ENCODE data around the gene ZNF394. TPM values are rescaled to one million over a fixed set of nuclear protein-coding genes. Genes with fewer than 3 reads are reported as not detected.

Gene ZNF394
- total and polyA plus RNA-seq, 9 of the 15 experiments (the other 6 are each of a cell fraction or from before 2014, with no cell fraction given): 2.9 to 32.2 (median 24.2) TPM

GRCh38 chr7:99500637-99501009 is 542 bp upstream of the ZNF394 start (continued):
- TF ChIP-seq TFE3 (CRISPR knock-in tag; IDR thresholded peaks at IDR 0.05): peak; percentile 10; the same call in 1 of the 2 replicates
- no peak for TF ChIP-seq GATAD2B (IDR thresholded peaks at IDR 0.05; ENCODE audit: borderline replicate concordance)
- no peak for TF ChIP-seq ELK1 (CRISPR knock-in tag; IDR thresholded peaks at IDR 0.05)
- TF ChIP-seq SIRT6 (IDR thresholded peaks at IDR 0.05; ENCODE audit: low read depth, low read length): no peak
- TF ChIP-seq ARID2 (IDR thresholded peaks at IDR 0.05): no peak
- no peak for TF ChIP-seq HLTF (IDR thresholded peaks at IDR 0.05)
- TF ChIP-seq IRF9 (tag; IDR thresholded peaks at IDR 0.05): no peak

GRCh38 chr7:99499371-99499720 is 735 bp downstream of the ZNF394 start:
- no peak; the same call in 2 of the 3 replicates for ATAC-seq

More at GRCh38 chr7:99499371-99499720, 735 bp downstream of the ZNF394 start:
- Histone ChIP-seq H3K9me1 (ENCODE audit: control insufficient read depth, insufficient read depth, low read length) (peaks cover 3% of the 10 kb centered on the region), H3K9me3 (replicated peaks; ENCODE audit: control insufficient read depth, insufficient read depth, low read depth, low read length) (peaks cover 12% of the 10 kb centered on the region), H3K36me3 (ENCODE audit: control insufficient read depth, insufficient read depth, low read length) (peaks cover 44% of the 10 kb centered on the region), H3K4me3 (peak overlapping the region; percentile 97), H3K27ac (ENCODE audit: extremely low read depth, low read depth, low read length) (peak overlapping the region; percentile 87), H3K27me3 (ENCODE audit: control insufficient read depth in 2 of 2, insufficient read depth in 2 of 2, low read length in 2 of 2) (no peaks in the 10 kb centered on the region), H4K20me1 (replicated peaks; ENCODE audit: control insufficient read depth, insufficient read depth, low read length) (peaks cover 20% of the 10 kb centered on the region), H3K4me1 (replicated peaks in 1 of 2; ENCODE audit: control insufficient read depth in 2 of 2, insufficient read depth in 2 of 2, low read length in 2 of 2) (peaks cover 5 to 26% of the 10 kb centered on the region in 2 experiments; a peak in 3 of 5 replicates), H3K4me2 (ENCODE audit: insufficient read depth, low read length) (peak overlapping the region; percentile 93), H3K9ac (ENCODE audit: insufficient read depth in 1 of 2, low read depth in 2 of 2, low read length in 2 of 2) (peak overlapping the region; percentile 84 to 99), H3K79me2 (ENCODE audit: control insufficient read depth, insufficient read depth, low read length) (peaks cover 50% of the 10 kb centered on the region), H2AFZ (ENCODE audit: low read depth, low read length) (peak overlapping the region; percentile 87)
- BruUV-seq (replicated peaks): no TSS peak
- ChIA-PET POLR2A (interaction anchor here (0.6 to 1.4 kb wide), 5 partner anchors 9 to 53 kb away, joined by 3 to 8 read pairs (median 4); partner anchors contain the start of gene FAM200A), CTCF (ENCODE audit: low intra/inter-chr PET ratio) (interaction anchor here (0.7 kb wide), 1 partner anchor 336 kb away, joined by 3 read pairs; no protein-coding TSS in a partner anchor)
- no peak for DNase-seq (ENCODE audit: extremely low read depth in 1 of 4, low spot score in 3 of 4)
- intact Hi-C loops (cut with micrococcal nuclease) (no loop called here), in situ Hi-C loops (cut with MboI) (no loop called here)
- no peak for FAIRE-seq
- TF ChIP-seq MIER1 (IDR thresholded peaks at IDR 0.05; ENCODE audit: low read depth) (no peak), SMARCE1 (IDR thresholded peaks at IDR 0.05) (peak; percentile 35; the same call in 1 of the 2 replicates), NFATC3 (IDR thresholded peaks at IDR 0.05) (no peak), RREB1 (CRISPR knock-in tag; IDR thresholded peaks at IDR 0.05) (0 out of 2 replicates have a peak, but pooled peaks have one; percentile 8), NEUROD1 (IDR thresholded peaks at IDR 0.05; ENCODE audit: borderline replicate concordance, low read depth, low read length, partially characterized antibody) (no peak), RAD51 (IDR thresholded peaks at IDR 0.05; ENCODE audit: borderline replicate concordance, low read depth) (no peak)
- 0% methylated on average over 14 of the region's 14 CpGs for WGBS (ENCODE audit: insufficient coverage, low coverage, missing lambda C conversion rate)

Data from K562 (cell line).